H9 (cell line): Measurements from ENCODE around the gene C19orf25. TPM values are rescaled to one million over a fixed set of nuclear protein-coding genes. Genes with fewer than 3 reads are reported as not detected.

ENCODE experiments used
- DNase-seq: peaks from one replicate; pipeline ENCODE4 v3.0.0-alpha.2; 2017
- H2AFZ ChIP-seq: one replicate; pipeline ENCODE4 v1.6.1; 2013; ENCODE audit warnings: mild to moderate bottlenecking, low read length, control low read depth, moderate library complexity
- H2AK5ac ChIP-seq: 2 replicates; pipeline ENCODE4 v1.6.1; 2013; ENCODE audit warnings: low read length, control low read depth, mixed read lengths; ENCODE audit not compliant: insufficient read length
- H2BK120ac ChIP-seq: one replicate; pipeline ENCODE4 v1.6.1; 2013; ENCODE audit warnings: low read depth, mild to moderate bottlenecking, low read length, control low read depth, inconsistent platforms; ENCODE audit not compliant: poor library complexity, severe bottlenecking
- H2BK12ac ChIP-seq: 2 replicates; pipeline ENCODE4 v1.6.1; 2013; ENCODE audit warnings: low read length, control low read depth, mixed read lengths, low read depth; ENCODE audit not compliant: insufficient read length
- H2BK15ac ChIP-seq: 2 replicates; pipeline ENCODE4 v1.6.1; 2013; ENCODE audit warnings: low read depth, low read length, control low read depth
- H2BK20ac ChIP-seq: one replicate; pipeline ENCODE4 v1.6.1; 2013; ENCODE audit warnings: low read depth, mild to moderate bottlenecking, low read length, control low read depth, inconsistent platforms; ENCODE audit not compliant: poor library complexity, severe bottlenecking
- H2BK5ac ChIP-seq: 2 replicates; pipeline ENCODE4 v1.6.1; 2013; ENCODE audit warnings: low read length, control low read depth, mixed read lengths; ENCODE audit not compliant: insufficient read length
- H3K14ac ChIP-seq: 2 replicates; pipeline ENCODE4 v1.6.1; 2013; ENCODE audit warnings: low read length, control low read depth; ENCODE audit not compliant: insufficient read depth
- H3K18ac ChIP-seq: 2 replicates; pipeline ENCODE4 v1.6.1; 2013; ENCODE audit warnings: low read depth, mild to moderate bottlenecking, mixed read lengths, low read length, control low read depth; ENCODE audit not compliant: insufficient read length
- H3K23ac ChIP-seq: 2 replicates; pipeline ENCODE4 v1.6.1; 2013; ENCODE audit warnings: low read length, control low read depth, mixed read lengths, low read depth; ENCODE audit not compliant: insufficient read length
- H3K23me2 ChIP-seq: 2 replicates; pipeline ENCODE4 v1.6.1; 2013; ENCODE audit warnings: low read depth, mild to moderate bottlenecking, mixed read lengths, low read length, control low read depth; ENCODE audit not compliant: insufficient read length, poor library complexity, severe bottlenecking
- H3K27ac ChIP-seq: 2 replicates; pipeline ENCODE4 v1.5.1; 2013; ENCODE audit warnings: low read length, control low read depth, mixed read lengths, low read depth; ENCODE audit not compliant: insufficient read length
- H3K27me3 ChIP-seq: 2 replicates; pipeline ENCODE4 v1.6.1; 2013; ENCODE audit warnings: low read length, control low read depth, inconsistent platforms; ENCODE audit not compliant: insufficient read depth
- H3K4ac ChIP-seq: 2 replicates; pipeline ENCODE4 v1.6.1; 2013; ENCODE audit warnings: low read depth, mild to moderate bottlenecking, control low read depth, inconsistent platforms, low read length, moderate library complexity
- H3K4me1 ChIP-seq: 2 replicates; pipeline ENCODE4 v1.6.1; 2013; ENCODE audit warnings: low read length, control low read depth, inconsistent platforms; ENCODE audit not compliant: insufficient read depth
- H3K4me2 ChIP-seq: 2 replicates; pipeline ENCODE4 v1.6.1; 2013; ENCODE audit warnings: low read length, control low read depth, mixed read lengths; ENCODE audit not compliant: insufficient read length, insufficient read depth
- H3K56ac ChIP-seq: 2 replicates; pipeline ENCODE4 v1.6.1; 2013; ENCODE audit warnings: low read depth, mild to moderate bottlenecking, mixed read lengths, low read length, control low read depth; ENCODE audit not compliant: insufficient read length
- H3K79me1 ChIP-seq: 2 replicates; pipeline ENCODE4 v1.6.1; 2013; ENCODE audit warnings: low read depth, mild to moderate bottlenecking, moderate library complexity, low read length, control low read depth, inconsistent platforms; ENCODE audit not compliant: insufficient read depth, poor library complexity, severe bottlenecking
- H3K79me2 ChIP-seq: 2 replicates; pipeline ENCODE4 v1.6.1; 2013; ENCODE audit warnings: low read length, control low read depth, inconsistent platforms; ENCODE audit not compliant: insufficient read depth
- H3K9ac ChIP-seq: 2 replicates; pipeline ENCODE4 v1.6.1; 2013; ENCODE audit warnings: low read length, control low read depth, mixed read lengths; ENCODE audit not compliant: insufficient read length; ENCODE audit errors: extremely low read depth
- H3K9me3 ChIP-seq: one replicate; pipeline ENCODE4 v1.6.1; 2013; ENCODE audit warnings: low read depth, low read length, inconsistent platforms; ENCODE audit not compliant: control insufficient read depth
- H3T11ph ChIP-seq: one replicate; pipeline ENCODE4 v1.6.1; 2013; ENCODE audit warnings: mild to moderate bottlenecking, low read length, control low read depth, inconsistent platforms
- H4K20me1 ChIP-seq: one replicate; pipeline ENCODE4 v1.6.1; 2013; ENCODE audit not compliant: control insufficient read depth, insufficient read length, insufficient read depth
- H4K5ac ChIP-seq: 2 replicates; pipeline ENCODE4 v1.6.1; 2013; ENCODE audit warnings: low read depth, mild to moderate bottlenecking, mixed read lengths, low read length, control low read depth; ENCODE audit not compliant: insufficient read length
- H4K8ac ChIP-seq: replicated peaks from 2 replicates; pipeline ENCODE4 v1.6.1; 2013; ENCODE audit warnings: low read length, control low read depth, mixed read lengths, low read depth; ENCODE audit not compliant: insufficient read length
- H4K91ac ChIP-seq: 2 replicates; pipeline ENCODE4 v1.6.1; 2013; ENCODE audit warnings: low read depth, mild to moderate bottlenecking, moderate library complexity, mixed read lengths, low read length, control low read depth; ENCODE audit not compliant: insufficient read length
- H3K27ac Mint-ChIP-seq, 3 experiments: 2 replicates in 2 of 3; 3 replicates in 1 of 3; pipeline ENCODE4 v1.8.0; 2020 to 2021; ENCODE audit warnings: mixed read lengths in 3 of 3, mild to moderate bottlenecking in 1 of 3, moderate library complexity in 1 of 3
- H3K27me3 Mint-ChIP-seq: 2 replicates; pipeline ENCODE4 v1.8.0; 2021; ENCODE audit warnings: low read depth, mild to moderate bottlenecking, moderate library complexity, mixed read lengths
- H3K36me3 Mint-ChIP-seq, 3 experiments: 2 replicates in 2 of 3; 3 replicates in 1 of 3; pipeline ENCODE4 v1.8.0; 2020 to 2021; ENCODE audit warnings: low read depth in 3 of 3, mixed read lengths in 3 of 3; ENCODE audit not compliant: insufficient read depth in 1 of 3
- H3K4me1 Mint-ChIP-seq, 2 experiments: 2 replicates each; pipeline ENCODE4 v1.8.0; 2020; ENCODE audit warnings: mixed read lengths in 2 of 2
- H3K4me3 Mint-ChIP-seq, 2 experiments: 2 replicates in 1 of 2; 3 replicates in 1 of 2; pipeline ENCODE4 v1.8.0; 2020 to 2021; ENCODE audit warnings: mild to moderate bottlenecking in 2 of 2, mixed read lengths in 2 of 2, moderate library complexity in 1 of 2
- H3K9me3 Mint-ChIP-seq, 2 experiments: 2 replicates in 1 of 2; 3 replicates in 1 of 2; pipeline ENCODE4 v1.8.0; 2020; ENCODE audit warnings: mild to moderate bottlenecking in 2 of 2, mixed read lengths in 2 of 2, moderate library complexity in 1 of 2
- WGBS: extraction: QIAGEN DNeasy Blood & Tissue Kit; methylation state at CpG from one replicate; pipeline ENCODE4 v1.1.7; 2013; ENCODE audit warnings: missing lambda C conversion rate, low lambda C conversion rate, mixed read lengths; ENCODE audit not compliant: insufficient read length; ENCODE audit errors: extremely low coverage; 5-methylcytosine and 5-hydroxymethylcytosine counted together
- total RNA-seq: library from RNA; stranded (reverse); gene quantifications from 2 replicates; pipeline ENCODE4 v1.2.1, GENCODE V29; 2021
- TF ChIP-seq, protein P1 (sequence below): fragments of 200-600 bp; sonication (generic); conservative IDR thresholded peaks from 3 replicates; pipeline ENCODE4 v1.8.0; 2021; ENCODE audit warnings: antibody characterized with exemption, mild to moderate bottlenecking

The C19orf25 gene
- total RNA-seq, 1 experiment from 2014 or later, result 36.8 TPM

DNA sequence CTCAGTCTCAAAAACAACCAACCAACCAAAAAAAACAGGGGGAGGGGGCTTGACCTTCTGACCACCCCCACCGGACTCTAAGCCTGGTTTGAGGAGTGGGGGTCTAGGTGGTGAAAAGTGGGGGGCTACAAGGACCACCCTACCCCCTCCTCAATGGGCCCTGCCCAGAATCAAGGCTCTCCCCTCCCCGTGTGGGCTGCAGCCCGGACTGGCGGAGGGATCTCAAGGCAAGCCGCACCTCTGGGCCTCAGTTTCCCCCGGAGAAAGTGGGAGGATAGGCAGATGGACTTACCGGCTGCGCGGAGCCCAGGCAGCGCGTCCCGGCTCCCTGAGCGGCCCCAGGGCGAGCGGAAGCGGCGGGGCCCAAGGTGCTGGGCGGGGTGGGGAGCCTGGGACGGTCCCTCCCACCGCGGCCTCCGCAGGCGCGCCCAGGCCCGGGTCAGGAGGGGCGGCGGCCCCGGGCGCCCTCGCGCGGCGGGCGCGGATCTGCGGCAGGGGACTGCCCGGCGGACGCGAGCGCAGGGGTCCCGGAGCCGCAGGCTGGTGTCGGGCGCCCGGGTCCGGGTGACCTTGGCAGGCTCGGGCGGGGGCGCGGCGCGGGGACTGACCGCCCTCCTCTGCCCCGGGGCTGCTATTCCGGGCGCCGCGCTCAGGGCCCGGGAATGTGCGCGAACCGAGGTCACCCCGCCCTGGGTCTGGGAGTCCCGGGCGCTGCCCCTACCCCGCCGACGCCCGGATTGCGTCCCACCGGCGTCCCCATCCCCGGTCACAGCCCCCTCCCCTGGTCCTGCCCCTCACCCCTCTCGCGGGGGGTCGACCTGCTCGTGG lies 33.9 kb upstream of the C19orf25 start, which contains the start of gene ADAMTSL5:
Gene ADAMTSL5 (minus strand): TSS at position 349 of the 828 bp plus-strand sequence. CDS start 2,076 bp downstream, outside the sequence.
- H3K79me2 ChIP-seq, result no peaks in the 10 kb centered on the region
- Mint-ChIP-seq H3K4me3 (peak within 1 kb of the TSS; percentile 37 to 66), H3K27me3 (peaks cover 74% of the 10 kb centered on the region), H3K9me3 (peaks cover 0 to 13% of the 10 kb centered on the region in 2 experiments; a peak in 1 of 5 replicates), H3K27ac (no peak within 1 kb of the TSS), H3K36me3 (no peaks in the 10 kb centered on the region), H3K4me1 (peaks cover 13 to 14% of the 10 kb centered on the region in 2 experiments)
- H3K4me1 ChIP-seq, result no peaks in the 10 kb centered on the region
- H2AK5ac ChIP-seq, result no peak within 1 kb of the TSS
- H3K23me2 ChIP-seq, result no peaks in the 10 kb centered on the region
- H3K23ac ChIP-seq, result no peak within 1 kb of the TSS
- no peak within 1 kb of the TSS for H2BK15ac ChIP-seq
- no peak within 1 kb of the TSS for H3K56ac ChIP-seq
- no peak within 1 kb of the TSS for H4K8ac ChIP-seq
- H2BK120ac ChIP-seq, result no peak within 1 kb of the TSS
- no peak within 1 kb of the TSS for H2BK5ac ChIP-seq
- H4K91ac ChIP-seq, result no peak within 1 kb of the TSS
- no peaks in the 10 kb centered on the region for H3K9me3 ChIP-seq
- H2AFZ ChIP-seq, result no peak within 1 kb of the TSS
- H3K14ac ChIP-seq, result no peak within 1 kb of the TSS
- H3K4me2 ChIP-seq, result no peak within 1 kb of the TSS
- TF ChIP-seq, protein P1, sequence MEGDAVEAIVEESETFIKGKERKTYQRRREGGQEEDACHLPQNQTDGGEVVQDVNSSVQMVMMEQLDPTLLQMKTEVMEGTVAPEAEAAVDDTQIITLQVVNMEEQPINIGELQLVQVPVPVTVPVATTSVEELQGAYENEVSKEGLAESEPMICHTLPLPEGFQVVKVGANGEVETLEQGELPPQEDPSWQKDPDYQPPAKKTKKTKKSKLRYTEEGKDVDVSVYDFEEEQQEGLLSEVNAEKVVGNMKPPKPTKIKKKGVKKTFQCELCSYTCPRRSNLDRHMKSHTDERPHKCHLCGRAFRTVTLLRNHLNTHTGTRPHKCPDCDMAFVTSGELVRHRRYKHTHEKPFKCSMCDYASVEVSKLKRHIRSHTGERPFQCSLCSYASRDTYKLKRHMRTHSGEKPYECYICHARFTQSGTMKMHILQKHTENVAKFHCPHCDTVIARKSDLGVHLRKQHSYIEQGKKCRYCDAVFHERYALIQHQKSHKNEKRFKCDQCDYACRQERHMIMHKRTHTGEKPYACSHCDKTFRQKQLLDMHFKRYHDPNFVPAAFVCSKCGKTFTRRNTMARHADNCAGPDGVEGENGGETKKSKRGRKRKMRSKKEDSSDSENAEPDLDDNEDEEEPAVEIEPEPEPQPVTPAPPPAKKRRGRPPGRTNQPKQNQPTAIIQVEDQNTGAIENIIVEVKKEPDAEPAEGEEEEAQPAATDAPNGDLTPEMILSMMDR, result no peak; the same call in 2 of the 3 replicates
- no peaks in the 10 kb centered on the region for H4K20me1 ChIP-seq
- no peak within 1 kb of the TSS for H3T11ph ChIP-seq
- no peak within 1 kb of the TSS for H3K4ac ChIP-seq
- no peak within 1 kb of the TSS for H3K9ac ChIP-seq
- DNase-seq, result peak; percentile 58
- no peak within 1 kb of the TSS for H4K5ac ChIP-seq
- H3K27me3 ChIP-seq, result no peaks in the 10 kb centered on the region
- no peak within 1 kb of the TSS for H3K27ac ChIP-seq
- WGBS, result no CpG with 5 or more reads among the region's 78 CpGs
- no peak within 1 kb of the TSS for H2BK12ac ChIP-seq
- no peak within 1 kb of the TSS for H3K18ac ChIP-seq
- H2BK20ac ChIP-seq, result no peak within 1 kb of the TSS
- H3K79me1 ChIP-seq, result no peaks in the 10 kb centered on the region
